HL-60/S4 (cell line): ENCODE data around the gene DENND1A.

Experiments
- in situ Hi-C: fragments of 300-500 bp; cut with MboI; formaldehyde crosslinking; loops from 2 replicates; pipeline ENCODE4 v1.14.3; 2022; ENCODE audit warnings: low sequenced_read_pairs

The DENND1A gene

GRCh38 chr9:123368536-123369153, 561.3 kb downstream of the DENND1A start:
- in situ Hi-C loops: no loop called here

GRCh38 chr9:123368023-123368422, 561.9 kb downstream of the DENND1A start:
- in situ Hi-C loops: no loop called here

GRCh38 chr9:123365881-123366528, 563.9 kb downstream of the DENND1A start:
- in situ Hi-C loops: no loop called here

- in situ Hi-C loops: no loop called here
These were observed 564.5 kb downstream of the DENND1A start for GRCh38 chr9:123365287-123365880.

GRCh38 chr9:123364241-123364824, 565.6 kb downstream of the DENND1A start:
- in situ Hi-C loops: no loop called here

GRCh38 chr9:123362856-123363255, 567.1 kb downstream of the DENND1A start:
- in situ Hi-C loops: no loop called here

GRCh38 chr9:123361731-123362510, 568.0 kb downstream of the DENND1A start:
- in situ Hi-C loops: no loop called here

- in situ Hi-C loops: no loop called here
These were observed 568.7 kb downstream of the DENND1A start for GRCh38 chr9:123361086-123361730.

- in situ Hi-C loops: no loop called here
These were observed 569.5 kb downstream of the DENND1A start for GRCh38 chr9:123360161-123361085.

GRCh38 chr9:123359546-123359945, 570.4 kb downstream of the DENND1A start:
- in situ Hi-C loops: loop anchor here (10.0 kb wide), 1 partner anchor 895 kb away; no protein-coding TSS in a partner anchor

- in situ Hi-C loops: loop anchor here (10.0 kb wide), 1 partner anchor 894 kb away; no protein-coding TSS in a partner anchor
These were observed 570.8 kb downstream of the DENND1A start for GRCh38 chr9:123359106-123359505.

GRCh38 chr9:123358181-123358905, 571.6 kb downstream of the DENND1A start:
- in situ Hi-C loops: loop anchor here (10.0 kb wide), 1 partner anchor 894 kb away; no protein-coding TSS in a partner anchor

- in situ Hi-C loops: loop anchor here (10.0 kb wide), 1 partner anchor 893 kb away; no protein-coding TSS in a partner anchor
These were observed 572.2 kb downstream of the DENND1A start for GRCh38 chr9:123357743-123358059.

GRCh38 chr9:123356851-123357742, 572.8 kb downstream of the DENND1A start:
- in situ Hi-C loops: loop anchor here (10.0 kb wide), 1 partner anchor 892 kb away; no protein-coding TSS in a partner anchor

GRCh38 chr9:123355761-123356431, 574.0 kb downstream of the DENND1A start, which contains the start of gene CRB2:
TSS of gene CRB2 (plus strand) at chr9:123356197. CDS start at chr9:123356261, 64 bp downstream.
- in situ Hi-C loops: loop anchor here (10.0 kb wide), 1 partner anchor 891 kb away; no protein-coding TSS in a partner anchor

- in situ Hi-C loops: loop anchor here (10.0 kb wide), 1 partner anchor 890 kb away; no protein-coding TSS in a partner anchor
These were observed 575.0 kb downstream of the DENND1A start for GRCh38 chr9:123354806-123355508.
